ENCODE results near the gene ANKIB1. TPM values are rescaled to one million over a fixed set of nuclear protein-coding genes. Genes with fewer than 3 reads are reported as not detected.
"Not testable (repeated sequence)": the region's sequence is repeated elsewhere in the genome, so short reads cannot be mapped to it uniquely, and the experiment has no call there.

The ANKIB1 gene
- polyA plus RNA-seq, 12 donors = 20.0 to 55.0 (median 26.3) TPM; not detected in 1

- no peak for DNase-seq
Measured at GRCh38 chr7:92313055-92313454, 67.3 kb downstream of the ANKIB1 start.

DNA sequence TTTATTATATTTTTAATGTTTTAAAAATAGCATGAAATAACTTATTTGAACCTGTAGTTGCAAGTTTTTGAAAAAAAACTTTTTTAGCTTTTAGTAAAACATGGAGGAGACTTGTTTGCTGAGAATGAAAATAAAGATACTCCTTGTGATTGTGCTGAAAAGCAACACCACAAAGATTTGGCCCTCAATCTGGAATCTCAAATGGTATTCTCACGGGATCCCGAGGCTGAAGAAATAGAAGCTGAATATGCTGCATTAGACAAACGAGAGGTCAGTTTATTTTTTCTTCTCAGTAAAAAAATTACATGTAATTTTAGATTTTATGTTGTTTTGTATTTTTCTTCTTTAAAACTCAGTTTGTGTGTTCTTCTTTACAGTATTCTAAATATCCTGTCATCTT is 73.5 kb downstream of the ANKIB1 start:
- DNase-seq = no peak

DNA sequence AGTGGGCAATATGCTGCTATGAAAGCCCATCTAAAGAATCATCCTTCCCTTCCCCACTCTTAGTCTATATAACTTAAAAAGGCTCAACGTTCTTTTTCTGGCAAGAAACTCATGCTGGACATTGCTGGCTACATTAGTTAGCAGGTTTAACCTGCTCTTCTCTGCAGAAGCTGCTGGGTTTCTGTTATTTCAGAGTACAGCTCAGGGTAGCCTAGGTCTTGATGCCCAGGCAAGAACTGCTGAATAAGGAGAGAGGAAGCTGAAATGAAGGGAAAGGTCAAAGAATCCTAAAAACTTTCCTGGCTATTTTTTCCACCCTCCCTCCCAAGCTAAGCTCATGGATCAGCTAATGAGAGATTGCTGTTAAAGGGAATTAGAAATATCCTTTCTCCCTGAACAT is 79.4 kb downstream of the ANKIB1 start:
- no peak for DNase-seq

DNA sequence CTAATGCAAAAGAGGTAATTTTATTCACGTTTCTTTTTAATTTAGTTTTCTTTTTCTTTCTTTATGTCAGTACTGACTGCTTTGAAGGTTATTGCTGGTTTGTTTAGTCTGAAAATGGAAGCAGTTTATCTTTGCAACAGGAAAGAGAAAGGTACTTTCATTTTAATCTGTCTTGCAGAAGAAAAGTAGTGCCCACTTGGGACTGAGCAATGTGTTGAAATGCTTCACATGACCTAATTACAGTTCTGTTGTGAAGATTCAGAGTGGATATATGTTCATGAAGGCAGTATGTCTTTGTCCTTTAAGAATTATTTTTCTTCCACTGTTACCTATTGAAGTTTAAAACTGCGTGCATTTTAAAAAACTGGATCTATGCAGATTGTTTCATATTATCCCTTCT is 80.1 kb downstream of the ANKIB1 start:
- no peak for DNase-seq

DNA sequence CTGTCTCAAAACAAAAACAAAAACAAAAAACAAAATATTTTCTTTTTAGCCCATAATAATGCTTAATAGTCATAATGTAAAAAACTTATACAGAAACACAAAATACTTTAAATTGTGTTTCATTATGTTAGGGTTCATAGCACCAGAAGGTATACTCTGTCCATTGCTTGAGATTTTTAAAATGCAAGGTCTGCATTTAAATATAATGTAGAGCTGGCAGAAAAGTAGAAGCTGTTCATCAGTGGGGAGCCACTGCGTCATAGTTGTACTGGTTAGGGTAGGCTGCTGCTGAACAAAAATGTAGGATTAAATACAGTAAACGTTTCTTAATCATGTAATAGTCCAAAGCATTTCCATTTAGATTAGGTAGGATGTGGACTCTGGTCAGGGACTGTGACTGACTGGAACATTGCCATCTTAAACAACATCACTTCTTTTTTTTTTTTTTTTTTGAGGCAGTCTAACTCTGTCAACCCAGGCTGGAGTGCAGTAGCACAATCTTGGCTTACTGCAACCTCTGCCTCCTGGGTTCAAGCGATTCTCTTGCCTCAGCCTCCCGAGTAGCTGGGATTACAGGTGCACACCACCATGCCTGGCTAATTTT is 85.2 kb downstream of the ANKIB1 start:
- no peak for DNase-seq

GRCh38 chr7:92331508-92331907 is 85.7 kb downstream of the ANKIB1 start:
- no peak for DNase-seq

GRCh38 chr7:92332782-92333181 is 87.0 kb downstream of the ANKIB1 start:
- no peak for DNase-seq

DNA sequence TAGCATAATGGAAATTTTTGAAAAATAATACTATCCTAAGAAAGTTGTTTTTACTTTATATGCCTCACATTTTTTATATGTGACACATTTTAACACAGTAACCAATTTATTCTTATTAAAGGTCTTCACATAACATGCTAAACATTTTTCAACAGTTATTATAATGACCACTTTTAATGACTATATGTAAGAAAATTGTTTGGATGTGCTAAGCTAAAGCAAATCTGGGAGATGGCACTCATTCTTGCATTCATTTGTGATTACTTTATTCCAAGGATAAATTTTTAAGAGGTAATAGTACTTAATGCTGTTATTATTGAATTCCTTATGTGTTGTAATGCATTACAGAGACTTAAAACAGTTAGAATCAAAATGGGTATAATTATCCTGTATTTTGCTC is 88.1 kb downstream of the ANKIB1 start:
- no peak for DNase-seq

GRCh38 chr7:92335574-92335973 is 89.8 kb downstream of the ANKIB1 start:
- DNase-seq = no peak

- no peak for DNase-seq
Measured at GRCh38 chr7:92336662-92337340, 91.0 kb downstream of the ANKIB1 start.

DNA sequence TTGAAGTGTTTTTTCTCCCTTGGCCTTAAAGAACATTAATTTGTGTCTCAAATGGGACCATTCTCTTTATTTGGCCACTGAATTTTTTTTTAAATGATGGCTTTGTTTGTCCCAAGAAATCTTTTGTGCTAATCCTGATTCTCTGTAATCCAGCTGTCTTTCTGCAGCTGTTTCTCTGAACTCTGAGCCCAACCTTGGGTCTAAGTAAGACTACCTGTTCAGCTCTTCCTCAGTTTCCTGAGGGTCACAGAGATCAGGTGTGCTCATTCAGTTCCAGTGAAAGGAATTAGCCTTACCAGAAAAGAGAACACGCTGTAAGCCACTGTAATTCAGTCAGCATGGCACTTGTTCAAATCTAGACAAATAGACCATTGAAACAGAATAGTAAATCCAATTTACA is 94.2 kb downstream of the ANKIB1 start:
- DNase-seq = no peak

- DNase-seq = no peak
Measured at GRCh38 chr7:92343714-92344113, 97.9 kb downstream of the ANKIB1 start.

GRCh38 chr7:92352009-92352408 is 106.2 kb downstream of the ANKIB1 start:
- no peak for DNase-seq

GRCh38 chr7:92354214-92354613 is 108.4 kb downstream of the ANKIB1 start:
- DNase-seq = no peak

DNA sequence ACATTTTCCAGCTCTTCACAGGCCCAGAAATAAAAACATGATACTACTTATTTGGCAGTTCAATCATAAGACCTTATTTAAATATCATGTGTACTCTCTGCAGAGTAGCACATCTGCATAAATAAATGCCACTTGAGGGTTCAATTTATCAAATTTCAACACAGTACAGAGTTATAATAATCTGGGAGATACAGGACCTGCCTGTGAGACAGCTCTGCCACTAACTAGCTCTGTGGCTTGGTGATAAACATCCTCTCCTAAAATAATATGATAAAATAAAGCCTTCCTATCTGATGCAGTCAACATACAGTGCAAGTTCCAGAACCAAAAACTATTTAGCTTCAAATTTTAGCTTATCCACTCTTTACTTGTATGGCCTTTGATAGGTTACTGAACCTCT is 110.6 kb downstream of the ANKIB1 start:
- DNase-seq = no peak

- DNase-seq = no peak
Measured at GRCh38 chr7:92357260-92357659, 111.5 kb downstream of the ANKIB1 start.

GRCh38 chr7:92359179-92359578 is 113.4 kb downstream of the ANKIB1 start:
- not testable (repeated sequence) for DNase-seq

GRCh38 chr7:92359801-92360200 is 114.0 kb downstream of the ANKIB1 start:
- DNase-seq = no peak

GRCh38 chr7:92360387-92360786 is 114.6 kb downstream of the ANKIB1 start:
- DNase-seq = no peak

- DNase-seq = no peak
Measured at GRCh38 chr7:92362131-92362530, 116.4 kb downstream of the ANKIB1 start.

DNA sequence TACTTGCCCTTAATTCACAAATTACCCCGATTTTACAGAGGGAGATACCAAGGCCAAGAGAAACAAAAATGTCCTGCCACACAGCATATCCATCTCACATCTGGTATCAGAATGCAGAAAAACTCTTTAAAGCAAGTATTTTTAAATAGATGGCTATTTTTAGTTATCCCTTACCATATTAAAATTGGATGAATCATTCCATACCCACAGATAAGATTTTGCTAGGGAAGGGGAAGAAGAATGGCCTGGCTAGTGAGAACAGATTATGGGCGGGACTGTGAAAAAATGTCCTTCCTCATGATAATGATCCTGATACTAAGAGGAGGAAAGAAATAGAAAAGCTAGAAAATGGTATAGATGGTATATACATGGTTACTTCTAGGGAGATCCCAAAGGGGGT is 121.0 kb downstream of the ANKIB1 start:
- DNase-seq = no peak

- no peak for DNase-seq
Measured at GRCh38 chr7:92368741-92369140, 123.0 kb downstream of the ANKIB1 start.

GRCh38 chr7:92375013-92375412 is 129.2 kb downstream of the ANKIB1 start:
- DNase-seq = no peak

DNA sequence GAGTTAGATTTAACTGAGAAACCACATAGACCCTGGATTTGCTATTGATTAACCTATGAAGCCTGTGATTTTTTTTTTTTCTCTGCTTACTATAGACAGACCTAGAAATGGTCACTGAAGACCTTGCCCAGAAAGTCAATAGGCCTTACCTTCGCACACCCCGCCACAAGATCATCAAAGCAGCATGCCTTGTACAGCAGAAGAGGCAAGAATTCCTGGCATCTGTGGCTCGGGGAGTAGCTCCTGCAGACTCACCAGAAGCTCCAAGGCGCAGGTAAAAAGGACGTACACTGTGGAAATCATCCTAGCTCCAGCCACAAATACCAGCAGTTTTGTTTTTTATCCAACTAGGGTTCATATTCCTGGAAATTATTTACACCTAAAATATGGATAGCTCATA is 145.3 kb downstream of the ANKIB1 start:
- DNase-seq = no peak
